ENCODE measurements around the gene GPR142. TPM values are rescaled to one million over a fixed set of nuclear protein-coding genes. Genes with fewer than 3 reads are reported as not detected.

GPR142 gene
- total and polyA plus RNA-seq, 4 donors = 0.05 to 0.08 TPM; not detected in 2

GRCh38 chr17:74385201-74385600 is 17.9 kb downstream of the GPR142 start:
- Histone ChIP-seq H3K4me1 (ENCODE audit: control insufficient read depth in 4 of 4, insufficient read depth in 4 of 4, low read length in 3 of 4) (peaks cover 0 to 1% (median 0%) of the 10 kb centered on the region in 4 donors), H3K27me3 (ENCODE audit: control insufficient read depth in 4 of 4, insufficient read depth in 4 of 4, low read length in 3 of 4) (no peaks in the 10 kb centered on the region), H3K9me3 (ENCODE audit: control insufficient read depth in 4 of 4, low read length in 3 of 4) (no peaks in the 10 kb centered on the region), H3K36me3 (ENCODE audit: control insufficient read depth in 4 of 4, insufficient read depth in 3 of 4, low read depth in 1 of 4, low read length in 3 of 4) (no peaks in the 10 kb centered on the region), H3K27ac (ENCODE audit: low read depth in 1 of 2, low read length in 2 of 2) (no peak overlapping the region), H3K9ac (ENCODE audit: low read depth in 1 of 2, low read length in 2 of 2) (no peak overlapping the region), H3K4me3 (ENCODE audit: low read depth in 1 of 3, low read length in 3 of 3) (no peak overlapping the region)
- no peak for TF ChIP-seq JUND (IDR thresholded peaks at IDR 0.05)
- TF ChIP-seq FOXA1 (IDR thresholded peaks at IDR 0.05) = no peak
- no peak for TF ChIP-seq RAD21 (IDR thresholded peaks at IDR 0.05)
- DNase-seq (ENCODE audit: low spot score) = no peak
- WGBS = 87% methylated on average over 3 of the region's 3 CpGs

DNA sequence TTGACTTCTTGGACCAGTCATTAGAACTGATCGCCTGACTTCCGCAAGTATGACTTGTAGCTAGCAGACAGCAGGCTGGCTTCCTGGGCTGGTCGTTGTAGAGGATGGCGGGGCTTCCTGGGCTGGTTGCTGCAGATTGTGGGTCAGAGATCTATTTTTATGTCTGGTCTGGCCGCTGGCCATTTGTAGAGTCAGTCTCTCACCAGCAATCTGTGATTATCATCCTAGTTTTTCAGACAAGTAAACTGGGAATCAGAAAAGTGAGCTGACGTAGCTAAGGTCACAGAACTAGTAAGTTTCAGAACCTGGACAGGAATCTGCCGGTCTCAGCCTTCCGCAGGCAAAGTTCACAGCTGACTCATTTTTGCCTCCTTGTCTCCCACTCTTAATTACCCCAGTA is 19.1 kb downstream of the GPR142 start:
- no peaks in the 10 kb centered on the region for H3K4me1 ChIP-seq (ENCODE audit: control insufficient read depth in 4 of 4, insufficient read depth in 4 of 4, low read length in 3 of 4)
- H3K9ac ChIP-seq (ENCODE audit: low read depth in 1 of 2, low read length in 2 of 2) = no peak overlapping the region
- DNase-seq (ENCODE audit: low spot score) = no peak
- 72% methylated on average over 8 of the region's 8 CpGs for WGBS
- H3K27ac ChIP-seq (ENCODE audit: low read depth in 1 of 2, low read length in 2 of 2) = peak overlapping the region in 1 of 2 donors; percentile 25
- H3K9me3 ChIP-seq (ENCODE audit: control insufficient read depth in 4 of 4, low read length in 3 of 4) = no peaks in the 10 kb centered on the region
- H3K27me3 ChIP-seq (ENCODE audit: control insufficient read depth in 4 of 4, insufficient read depth in 4 of 4, low read length in 3 of 4) = no peaks in the 10 kb centered on the region
- H3K4me3 ChIP-seq (ENCODE audit: low read depth in 1 of 3, low read length in 3 of 3) = no peak overlapping the region
- no peaks in the 10 kb centered on the region for H3K36me3 ChIP-seq (ENCODE audit: control insufficient read depth in 4 of 4, insufficient read depth in 3 of 4, low read depth in 1 of 4, low read length in 3 of 4)
- no peak for TF ChIP-seq RXRA (IDR thresholded peaks at IDR 0.05)
- no peak for TF ChIP-seq SP1 (IDR thresholded peaks at IDR 0.05)
- peak; percentile 58 for TF ChIP-seq NR2F2 (IDR thresholded peaks at IDR 0.05)
- TF ChIP-seq FOXA1 (IDR thresholded peaks at IDR 0.05) = no peak
- TF ChIP-seq JUND (IDR thresholded peaks at IDR 0.05) = peak in 1 of 2 donors; percentile 19
- TF ChIP-seq, protein P1, sequence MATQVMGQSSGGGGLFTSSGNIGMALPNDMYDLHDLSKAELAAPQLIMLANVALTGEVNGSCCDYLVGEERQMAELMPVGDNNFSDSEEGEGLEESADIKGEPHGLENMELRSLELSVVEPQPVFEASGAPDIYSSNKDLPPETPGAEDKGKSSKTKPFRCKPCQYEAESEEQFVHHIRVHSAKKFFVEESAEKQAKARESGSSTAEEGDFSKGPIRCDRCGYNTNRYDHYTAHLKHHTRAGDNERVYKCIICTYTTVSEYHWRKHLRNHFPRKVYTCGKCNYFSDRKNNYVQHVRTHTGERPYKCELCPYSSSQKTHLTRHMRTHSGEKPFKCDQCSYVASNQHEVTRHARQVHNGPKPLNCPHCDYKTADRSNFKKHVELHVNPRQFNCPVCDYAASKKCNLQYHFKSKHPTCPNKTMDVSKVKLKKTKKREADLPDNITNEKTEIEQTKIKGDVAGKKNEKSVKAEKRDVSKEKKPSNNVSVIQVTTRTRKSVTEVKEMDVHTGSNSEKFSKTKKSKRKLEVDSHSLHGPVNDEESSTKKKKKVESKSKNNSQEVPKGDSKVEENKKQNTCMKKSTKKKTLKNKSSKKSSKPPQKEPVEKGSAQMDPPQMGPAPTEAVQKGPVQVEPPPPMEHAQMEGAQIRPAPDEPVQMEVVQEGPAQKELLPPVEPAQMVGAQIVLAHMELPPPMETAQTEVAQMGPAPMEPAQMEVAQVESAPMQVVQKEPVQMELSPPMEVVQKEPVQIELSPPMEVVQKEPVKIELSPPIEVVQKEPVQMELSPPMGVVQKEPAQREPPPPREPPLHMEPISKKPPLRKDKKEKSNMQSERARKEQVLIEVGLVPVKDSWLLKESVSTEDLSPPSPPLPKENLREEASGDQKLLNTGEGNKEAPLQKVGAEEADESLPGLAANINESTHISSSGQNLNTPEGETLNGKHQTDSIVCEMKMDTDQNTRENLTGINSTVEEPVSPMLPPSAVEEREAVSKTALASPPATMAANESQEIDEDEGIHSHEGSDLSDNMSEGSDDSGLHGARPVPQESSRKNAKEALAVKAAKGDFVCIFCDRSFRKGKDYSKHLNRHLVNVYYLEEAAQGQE (IDR thresholded peaks at IDR 0.05) = no peak
- no peak for TF ChIP-seq EGR1 (IDR thresholded peaks at IDR 0.05; ENCODE audit: low read depth in 2 of 2)
- no peak for TF ChIP-seq HNF4A (conservative IDR thresholded peaks at IDR 0.05)

DNA sequence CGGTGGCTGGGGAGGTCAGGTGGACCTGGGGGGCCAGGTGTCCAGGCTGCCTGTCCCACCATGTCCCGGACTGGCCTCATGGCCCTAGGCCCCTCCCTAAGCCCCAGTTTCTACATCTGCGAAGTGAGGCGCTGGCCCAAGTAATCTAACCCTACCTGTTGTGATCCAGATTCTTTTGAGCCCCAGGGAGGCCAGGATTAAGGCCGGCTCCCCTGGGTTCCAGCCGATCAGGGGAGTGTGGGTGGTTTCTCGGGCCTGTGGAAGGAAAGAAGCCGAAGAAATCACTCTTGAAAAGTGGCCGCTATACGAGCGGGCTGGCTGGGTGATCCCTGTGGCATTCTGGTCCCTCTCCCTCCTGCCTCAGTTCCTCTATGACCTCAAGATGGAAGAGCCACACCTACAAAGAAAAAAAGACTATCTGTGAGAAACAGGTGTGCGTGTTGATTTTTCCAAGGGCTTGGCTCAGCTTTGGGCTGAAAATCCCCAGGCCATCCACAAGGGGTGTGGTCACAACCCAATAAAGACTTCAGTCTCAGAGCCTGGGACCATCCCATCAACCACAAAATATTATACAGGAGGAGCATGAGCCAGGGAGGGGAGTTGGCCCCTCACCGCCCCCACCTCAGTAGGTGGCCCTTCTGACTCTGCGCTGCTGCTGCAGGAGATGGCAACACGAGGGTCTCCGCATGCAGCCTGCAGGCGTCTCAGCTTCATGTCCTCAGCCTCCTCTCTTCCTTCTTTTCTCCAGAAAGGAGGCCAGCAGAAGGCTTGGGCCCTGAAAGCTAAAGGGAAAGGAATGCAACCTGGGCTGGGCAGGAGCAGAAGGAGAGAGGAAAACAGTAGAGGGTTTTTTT is 20.3 kb downstream of the GPR142 start:
- WGBS = 86% methylated on average over 17 of the region's 17 CpGs
- no peak for DNase-seq (ENCODE audit: low spot score)
- no peak overlapping the region for H3K9ac ChIP-seq (ENCODE audit: low read depth in 1 of 2, low read length in 2 of 2)

More for the DNA sequence above, 20.3 kb downstream of the GPR142 start:
- Histone ChIP-seq H3K9me3 (ENCODE audit: control insufficient read depth in 4 of 4, low read length in 3 of 4) (no peaks in the 10 kb centered on the region), H3K27me3 (ENCODE audit: control insufficient read depth in 4 of 4, insufficient read depth in 4 of 4, low read length in 3 of 4) (no peaks in the 10 kb centered on the region), H3K36me3 (ENCODE audit: control insufficient read depth in 4 of 4, insufficient read depth in 3 of 4, low read depth in 1 of 4, low read length in 3 of 4) (no peaks in the 10 kb centered on the region), H3K4me3 (ENCODE audit: low read depth in 1 of 3, low read length in 3 of 3) (no peak overlapping the region), H3K4me1 (ENCODE audit: control insufficient read depth in 4 of 4, insufficient read depth in 4 of 4, low read length in 3 of 4) (no peaks in the 10 kb centered on the region), H3K27ac (ENCODE audit: low read depth in 1 of 2, low read length in 2 of 2) (no peak overlapping the region)
- TF ChIP-seq FOXA2 (IDR thresholded peaks at IDR 0.05) (no peak), GABPA (IDR thresholded peaks at IDR 0.05 in 1 of 2, conservative IDR thresholded peaks at IDR 0.05 in 1 of 2) (no peak), FOXA1 (IDR thresholded peaks at IDR 0.05) (no peak), RXRA (IDR thresholded peaks at IDR 0.05) (no peak), MAX (IDR thresholded peaks at IDR 0.05) (no peak), JUND (IDR thresholded peaks at IDR 0.05) (no peak), TAF1 (conservative IDR thresholded peaks at IDR 0.05) (no peak)

All from liver (tissue), 9 donors.